ENCODE measurements around the gene GTPBP6.
"Not testable (repeated sequence)": the region's sequence is repeated elsewhere in the genome, so short reads cannot be mapped to it uniquely, and the experiment has no call there.

The GTPBP6 gene

DNA sequence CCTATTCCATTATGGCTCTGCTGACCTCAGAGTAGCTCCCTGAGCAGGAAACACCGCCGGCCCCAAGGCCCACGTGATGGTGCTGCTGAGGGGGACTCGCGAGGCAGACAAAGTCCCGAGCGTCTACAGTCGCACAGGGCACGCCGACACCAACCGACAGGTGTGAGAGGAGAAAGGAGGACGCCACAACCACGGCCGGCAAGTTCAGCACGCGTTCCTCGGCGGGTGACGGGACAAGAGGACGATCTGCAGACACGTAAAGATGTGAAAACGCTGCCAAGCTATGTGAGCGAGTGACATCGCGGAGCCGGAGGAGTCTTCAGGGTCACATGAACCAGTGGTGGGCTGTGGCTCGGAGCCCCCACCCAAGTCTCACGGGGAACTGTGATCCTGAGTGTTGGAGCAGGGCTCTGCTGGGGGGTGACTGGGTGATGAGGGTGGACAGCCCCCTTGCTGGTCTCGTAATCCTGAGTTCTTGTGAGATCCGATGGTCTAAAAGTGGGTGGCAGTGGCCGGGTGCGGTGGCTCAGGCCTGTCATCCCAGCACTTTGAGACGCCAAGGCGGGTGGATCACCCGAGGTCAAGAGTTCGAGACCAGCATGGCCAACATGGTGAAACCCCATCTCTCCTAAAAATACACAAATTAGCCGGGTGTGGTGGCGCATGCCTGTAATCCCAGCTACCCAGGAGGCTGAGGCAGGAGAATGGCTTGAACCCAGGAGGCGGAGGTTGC lies 34.2 kb upstream of the GTPBP6 start:
- DNase-seq (ENCODE audit: low read depth, low spot score) = no peak
- H3K27ac ChIP-seq = no peak overlapping the region
- no peak overlapping the region for H3K9ac ChIP-seq (ENCODE audit: insufficient read length)
- no peaks in the 10 kb centered on the region for H3K9me3 ChIP-seq (ENCODE audit: low read depth, low read length)
- no peak overlapping the region for H3K4me3 ChIP-seq
- H3K36me3 ChIP-seq (ENCODE audit: insufficient read depth, low read length) = no peaks in the 10 kb centered on the region
- no peak for TF ChIP-seq FOXP2 (optimal IDR thresholded peaks at IDR 0.05; ENCODE audit: control extremely low read depth, extremely low read length, insufficient read depth)
- TF ChIP-seq POLR2AphosphoS5 (IDR thresholded peaks at IDR 0.05; ENCODE audit: borderline replicate concordance, low read depth, low read length) = no peak
- TF ChIP-seq EZH2 (IDR thresholded peaks at IDR 0.05) = no peak

DNA sequence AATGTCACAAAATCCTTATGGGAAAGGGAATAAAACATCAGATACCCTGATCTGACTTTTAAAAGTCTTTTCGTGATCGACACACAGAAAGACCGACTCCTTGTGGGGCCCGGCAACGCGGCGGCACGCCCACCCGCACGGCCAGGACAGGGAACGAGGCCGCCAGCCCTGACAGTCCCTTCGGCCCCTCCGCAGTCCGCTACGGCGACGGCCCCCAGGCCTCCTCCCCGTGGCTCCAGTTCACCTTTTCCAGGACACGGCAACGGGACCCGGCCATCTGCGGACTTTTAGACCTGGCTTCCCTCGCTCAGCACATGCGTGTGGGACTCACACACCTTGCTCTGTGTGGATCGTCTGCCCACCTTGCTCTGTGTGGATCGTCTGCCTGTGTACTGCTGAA lies 33.6 kb upstream of the GTPBP6 start:
- H3K27ac ChIP-seq = no peak overlapping the region
- H3K9me3 ChIP-seq (ENCODE audit: low read depth, low read length) = no peaks in the 10 kb centered on the region
- no peak overlapping the region for H3K9ac ChIP-seq (ENCODE audit: insufficient read length)
- no peak overlapping the region for H3K4me3 ChIP-seq
- no peak for DNase-seq (ENCODE audit: low read depth, low spot score)
- no peak for TF ChIP-seq POLR2AphosphoS5 (IDR thresholded peaks at IDR 0.05; ENCODE audit: borderline replicate concordance, low read depth, low read length)
- TF ChIP-seq EZH2 (IDR thresholded peaks at IDR 0.05) = no peak
- no peak for TF ChIP-seq FOXP2 (optimal IDR thresholded peaks at IDR 0.05; ENCODE audit: control extremely low read depth, extremely low read length, insufficient read depth)
- H3K36me3 ChIP-seq (ENCODE audit: insufficient read depth, low read length) = no peaks in the 10 kb centered on the region

DNA sequence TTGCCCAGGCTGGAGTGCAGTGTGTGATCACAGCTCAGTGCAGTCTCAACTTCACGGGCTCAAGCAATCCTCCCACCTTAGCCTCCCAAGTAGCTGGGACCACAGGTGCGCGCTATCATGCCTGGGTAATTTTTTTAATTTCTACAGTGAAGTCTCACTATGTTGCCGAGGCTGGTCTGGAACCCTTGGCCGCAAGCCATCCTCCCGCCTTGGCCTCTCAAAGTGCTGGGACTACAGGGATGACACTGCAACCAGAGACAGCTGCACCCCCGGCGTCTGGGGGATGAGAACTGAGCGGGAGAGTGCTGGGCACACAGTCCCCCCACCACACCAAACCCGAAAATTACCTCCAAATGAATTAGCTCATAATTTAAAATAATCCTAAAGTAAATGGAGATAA lies 33.1 kb upstream of the GTPBP6 start:
- H3K9me3 ChIP-seq (ENCODE audit: low read depth, low read length) = no peaks in the 10 kb centered on the region
- H3K9ac ChIP-seq (ENCODE audit: insufficient read length) = no peak overlapping the region
- no peak for TF ChIP-seq POLR2AphosphoS5 (IDR thresholded peaks at IDR 0.05; ENCODE audit: borderline replicate concordance, low read depth, low read length)
- no peak for TF ChIP-seq EZH2 (IDR thresholded peaks at IDR 0.05)
- no peak for TF ChIP-seq FOXP2 (optimal IDR thresholded peaks at IDR 0.05; ENCODE audit: control extremely low read depth, extremely low read length, insufficient read depth)
- H3K27ac ChIP-seq = no peak overlapping the region
- H3K4me3 ChIP-seq = no peak overlapping the region
- no peaks in the 10 kb centered on the region; the same call in 1 of the 2 replicates for H3K36me3 ChIP-seq (ENCODE audit: insufficient read depth, low read length)
- DNase-seq (ENCODE audit: low read depth, low spot score) = no peak

DNA sequence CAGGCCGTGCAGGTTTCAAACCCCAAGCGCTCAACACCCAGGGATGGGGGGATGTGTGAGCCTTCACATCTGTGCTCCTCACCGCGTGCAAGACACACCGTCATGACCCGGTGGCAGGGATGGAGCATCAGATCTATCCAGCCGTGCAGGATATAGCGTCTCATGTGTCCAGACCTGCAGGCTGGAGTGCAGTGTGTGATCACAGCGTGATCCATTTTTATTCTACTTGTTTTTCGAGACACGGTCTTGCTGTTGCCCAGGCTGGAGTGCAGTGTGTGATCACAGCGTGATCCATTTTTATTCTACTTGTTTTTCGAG lies 32.7 kb upstream of the GTPBP6 start:
- not testable (repeated sequence) for H3K4me3 ChIP-seq; H3K9me3 ChIP-seq (ENCODE audit: low read depth, low read length); H3K36me3 ChIP-seq (ENCODE audit: insufficient read depth, low read length); DNase-seq (ENCODE audit: low read depth, low spot score); H3K27ac ChIP-seq; H3K9ac ChIP-seq (ENCODE audit: insufficient read length)

DNA sequence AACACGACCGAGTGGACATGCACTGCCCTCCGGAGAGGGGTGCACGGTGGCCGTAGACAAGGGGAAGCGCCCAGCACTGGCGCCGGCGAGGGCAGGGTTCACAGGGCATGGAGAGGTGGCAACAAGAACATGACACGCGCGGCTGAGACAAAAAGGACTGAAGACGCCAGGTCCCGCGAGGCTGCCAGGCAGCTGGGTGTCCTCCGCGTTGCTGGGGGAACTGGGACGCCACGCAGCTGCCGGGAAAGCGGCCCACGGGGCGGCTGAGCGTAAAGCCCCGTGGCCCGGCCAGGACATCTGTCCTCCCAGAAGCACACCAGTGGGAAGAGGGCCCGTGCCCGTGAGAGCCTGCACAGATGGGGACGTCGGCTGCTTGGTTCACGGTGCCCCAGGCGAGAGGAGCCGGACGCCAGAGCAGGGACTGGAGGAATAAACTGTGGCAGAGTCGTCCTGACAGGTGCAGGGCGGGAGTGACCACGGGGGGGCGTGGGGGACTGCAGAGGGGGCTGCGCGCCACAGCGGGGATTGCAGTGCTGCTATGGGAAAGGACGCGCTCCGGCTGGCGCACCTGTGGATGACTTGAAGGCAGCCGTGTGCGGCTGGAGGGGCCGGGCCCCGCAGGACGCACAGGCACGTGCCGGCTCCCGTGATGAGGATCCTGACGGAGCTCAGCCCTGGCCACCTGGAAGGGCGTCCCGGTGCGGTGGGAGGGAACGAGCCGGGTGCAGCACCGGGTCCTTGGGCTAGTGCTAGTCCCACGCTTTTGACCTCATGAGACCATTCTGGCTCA lies 32.1 kb upstream of the GTPBP6 start:
- Histone ChIP-seq H3K9ac (ENCODE audit: insufficient read length) (no peak overlapping the region), H3K4me3 (no peak overlapping the region), H3K27ac (no peak overlapping the region), H3K36me3 (ENCODE audit: insufficient read depth, low read length) (no peaks in the 10 kb centered on the region; the same call in 1 of the 2 replicates), H3K9me3 (ENCODE audit: low read depth, low read length) (no peaks in the 10 kb centered on the region)
- TF ChIP-seq FOXP2 (optimal IDR thresholded peaks at IDR 0.05; ENCODE audit: control extremely low read depth, extremely low read length, insufficient read depth) = no peak
- TF ChIP-seq POLR2AphosphoS5 (IDR thresholded peaks at IDR 0.05; ENCODE audit: borderline replicate concordance, low read depth, low read length) = no peak
- TF ChIP-seq EZH2 (IDR thresholded peaks at IDR 0.05) = no peak
- DNase-seq (ENCODE audit: low read depth, low spot score) = no peak

DNA sequence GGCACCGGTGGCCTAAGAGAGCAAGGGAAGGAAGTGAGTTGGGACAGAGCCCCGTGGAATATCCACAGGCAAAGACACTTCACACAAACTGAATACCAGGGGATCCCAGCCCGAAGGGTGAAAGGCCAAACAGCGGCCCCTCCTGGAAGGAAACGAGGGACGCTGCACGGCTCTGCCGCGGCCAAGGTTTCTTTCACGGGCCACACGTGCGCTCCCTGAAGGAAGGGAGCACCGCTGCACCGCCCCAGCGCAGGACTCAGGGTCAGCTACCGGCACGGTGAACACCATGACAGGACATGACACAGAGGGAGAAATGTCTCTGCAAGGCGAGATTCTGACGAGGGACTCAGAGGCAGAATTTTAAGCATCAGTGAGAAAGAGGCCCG lies 31.5 kb upstream of the GTPBP6 start:
- no peak overlapping the region for H3K4me3 ChIP-seq
- no peaks in the 10 kb centered on the region for H3K9me3 ChIP-seq (ENCODE audit: low read depth, low read length)
- DNase-seq (ENCODE audit: low read depth, low spot score) = no peak
- no peaks in the 10 kb centered on the region; the same call in 1 of the 2 replicates for H3K36me3 ChIP-seq (ENCODE audit: insufficient read depth, low read length)
- H3K9ac ChIP-seq (ENCODE audit: insufficient read length) = no peak overlapping the region
- no peak overlapping the region for H3K27ac ChIP-seq
- no peak for TF ChIP-seq POLR2AphosphoS5 (IDR thresholded peaks at IDR 0.05; ENCODE audit: borderline replicate concordance, low read depth, low read length)
- TF ChIP-seq EZH2 (IDR thresholded peaks at IDR 0.05) = no peak
- TF ChIP-seq FOXP2 (optimal IDR thresholded peaks at IDR 0.05; ENCODE audit: control extremely low read depth, extremely low read length, insufficient read depth) = no peak

DNA sequence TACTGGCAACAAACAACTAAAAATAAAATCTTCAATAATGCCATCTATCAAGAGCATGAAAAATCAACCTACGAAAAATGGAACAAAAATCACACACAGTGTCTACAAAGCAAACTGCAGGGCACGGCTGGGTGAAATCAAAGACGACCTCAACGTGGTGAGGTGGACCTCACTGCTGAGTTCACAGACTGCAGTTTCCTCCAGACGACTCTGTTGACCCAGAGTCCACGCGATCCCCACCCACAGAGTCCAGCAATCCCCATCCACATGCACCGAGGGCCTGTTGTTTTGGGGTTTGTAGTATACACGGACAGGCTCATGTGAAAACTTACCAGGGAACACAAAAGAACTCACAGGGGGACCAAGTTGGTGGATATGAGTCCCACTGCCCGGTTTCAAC lies 31.1 kb upstream of the GTPBP6 start:
- Histone ChIP-seq H3K9me3 (ENCODE audit: low read depth, low read length) (no peaks in the 10 kb centered on the region), H3K27ac (no peak overlapping the region), H3K4me3 (no peak overlapping the region), H3K36me3 (ENCODE audit: insufficient read depth, low read length) (no peaks in the 10 kb centered on the region; the same call in 1 of the 2 replicates), H3K9ac (ENCODE audit: insufficient read length) (no peak overlapping the region)
- no peak for TF ChIP-seq EZH2 (IDR thresholded peaks at IDR 0.05)
- TF ChIP-seq POLR2AphosphoS5 (IDR thresholded peaks at IDR 0.05; ENCODE audit: borderline replicate concordance, low read depth, low read length) = no peak
- no peak for TF ChIP-seq FOXP2 (optimal IDR thresholded peaks at IDR 0.05; ENCODE audit: control extremely low read depth, extremely low read length, insufficient read depth)
- no peak for DNase-seq (ENCODE audit: low read depth, low spot score)

DNA sequence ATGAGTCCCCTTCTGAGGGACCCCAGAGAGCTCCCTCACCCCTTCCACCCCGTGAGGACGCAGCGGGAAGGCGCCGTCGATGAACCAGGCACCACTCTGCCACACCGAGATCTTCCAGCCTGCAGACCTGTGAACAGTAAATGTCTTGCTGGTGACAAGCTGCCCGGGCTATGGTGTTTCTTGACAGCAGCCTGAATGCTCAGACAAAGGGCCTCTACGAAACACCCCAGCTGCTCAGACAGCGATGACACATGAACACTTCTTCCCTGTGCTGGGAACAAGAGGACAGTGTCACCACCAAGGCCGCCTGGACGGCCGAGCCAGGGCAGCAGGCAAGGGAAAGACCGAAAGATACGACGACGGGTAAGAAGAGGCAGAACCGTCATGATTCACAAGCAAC lies 30.6 kb upstream of the GTPBP6 start:
- Histone ChIP-seq H3K36me3 (ENCODE audit: insufficient read depth, low read length) (no peaks in the 10 kb centered on the region; the same call in 1 of the 2 replicates), H3K27ac (no peak overlapping the region), H3K9me3 (ENCODE audit: low read depth, low read length) (no peaks in the 10 kb centered on the region), H3K9ac (ENCODE audit: insufficient read length) (no peak overlapping the region), H3K4me3 (no peak overlapping the region)
- no peak for DNase-seq (ENCODE audit: low read depth, low spot score)
- TF ChIP-seq FOXP2 (optimal IDR thresholded peaks at IDR 0.05; ENCODE audit: control extremely low read depth, extremely low read length, insufficient read depth) = no peak
- TF ChIP-seq POLR2AphosphoS5 (IDR thresholded peaks at IDR 0.05; ENCODE audit: borderline replicate concordance, low read depth, low read length) = no peak
- TF ChIP-seq EZH2 (IDR thresholded peaks at IDR 0.05) = no peak
